ENCODE data around the gene ZNF630.

- TF ChIP-seq SMC3 (IDR thresholded peaks at IDR 0.05; ENCODE audit: borderline replicate concordance, low read length) (no peak), SREBF2 (IDR thresholded peaks at IDR 0.05; ENCODE audit: low read length) (no peak), POLR2AphosphoS5 (IDR thresholded peaks at IDR 0.05; ENCODE audit: low read length) (peak; percentile 46; the same call in 1 of the 2 replicates), HDAC6 (IDR thresholded peaks at IDR 0.05; ENCODE audit: unreplicated experiment) (no peak), HDAC2 (IDR thresholded peaks at IDR 0.05) (no peak), CHD2 (IDR thresholded peaks at IDR 0.05; ENCODE audit: borderline replicate concordance, low read depth, low read length) (no peak), EP300 (IDR thresholded peaks at IDR 0.05; ENCODE audit: borderline replicate concordance in 1 of 2, control insufficient read depth in 1 of 2, low read depth in 2 of 2, low read length in 2 of 2) (no peak), MEF2A (IDR thresholded peaks at IDR 0.05; ENCODE audit: insufficient read depth, low read depth, low read length) (no peak), CEBPB (IDR thresholded peaks at IDR 0.05; ENCODE audit: borderline replicate concordance in 1 of 2, low read depth in 2 of 2, low read length in 2 of 2) (no peak), RB1 (IDR thresholded peaks at IDR 0.05; ENCODE audit: borderline replicate concordance) (no peak), FOXM1 (IDR thresholded peaks at IDR 0.05; ENCODE audit: low read depth, low read length) (no peak), TARDBP (IDR thresholded peaks at IDR 0.05; ENCODE audit: borderline replicate concordance) (no peak)
These were observed at the start of gene ZNF630 for GRCh38 chrX:48071064-48071985.
